Right lobe of liver (tissue), 4 donors: ENCODE results near the gene TRIM3.

ENCODE experiments used
- POLR2A ChIP-seq: fragments of 450-650 bp; IDR thresholded peaks from one replicate; pipeline ENCODE4 v1.6.1; 2017; ENCODE audit warnings: antibody characterized with exemption, mild to moderate bottlenecking
- TF ChIP-seq, protein P1 (sequence below), 4 donors: fragments of 200-600 bp in 3 of 4; fragments of 450-650 bp in 1 of 4; IDR thresholded peaks; one replicate each; pipeline versions ENCODE4 v1.5.1 to v1.8.0; 2016 to 2022; ENCODE audit warnings: antibody characterized with exemption in 4 of 4, mild to moderate bottlenecking in 2 of 4
- donor health status: DM: no; HTN: no; CAD: no.
- donor health status: DM: no; HTN: no; CAD: no.
- donor health status: DM: no; HTN: yes; CAD: no.

DNA sequence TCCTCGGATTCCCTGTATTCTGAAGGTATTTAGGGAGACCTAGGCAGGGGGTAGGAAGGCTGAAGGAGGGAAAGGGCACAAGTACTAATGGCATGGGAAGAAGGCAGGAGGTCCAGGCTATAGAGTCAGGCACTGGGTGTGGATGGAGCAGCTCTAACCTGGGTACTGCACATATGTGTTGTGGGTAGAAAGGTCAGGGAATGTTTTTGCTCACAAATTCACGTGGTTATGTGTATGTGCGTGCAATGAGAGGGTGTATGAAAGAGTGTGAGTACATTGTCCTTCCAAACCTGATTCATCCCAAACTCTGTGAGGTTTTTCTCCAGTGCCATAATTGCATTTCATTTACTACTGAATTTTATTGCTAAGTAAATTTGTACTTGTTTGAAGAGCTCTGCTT lies 46.5 kb upstream of the TRIM3 start:
- TF ChIP-seq, protein P1, sequence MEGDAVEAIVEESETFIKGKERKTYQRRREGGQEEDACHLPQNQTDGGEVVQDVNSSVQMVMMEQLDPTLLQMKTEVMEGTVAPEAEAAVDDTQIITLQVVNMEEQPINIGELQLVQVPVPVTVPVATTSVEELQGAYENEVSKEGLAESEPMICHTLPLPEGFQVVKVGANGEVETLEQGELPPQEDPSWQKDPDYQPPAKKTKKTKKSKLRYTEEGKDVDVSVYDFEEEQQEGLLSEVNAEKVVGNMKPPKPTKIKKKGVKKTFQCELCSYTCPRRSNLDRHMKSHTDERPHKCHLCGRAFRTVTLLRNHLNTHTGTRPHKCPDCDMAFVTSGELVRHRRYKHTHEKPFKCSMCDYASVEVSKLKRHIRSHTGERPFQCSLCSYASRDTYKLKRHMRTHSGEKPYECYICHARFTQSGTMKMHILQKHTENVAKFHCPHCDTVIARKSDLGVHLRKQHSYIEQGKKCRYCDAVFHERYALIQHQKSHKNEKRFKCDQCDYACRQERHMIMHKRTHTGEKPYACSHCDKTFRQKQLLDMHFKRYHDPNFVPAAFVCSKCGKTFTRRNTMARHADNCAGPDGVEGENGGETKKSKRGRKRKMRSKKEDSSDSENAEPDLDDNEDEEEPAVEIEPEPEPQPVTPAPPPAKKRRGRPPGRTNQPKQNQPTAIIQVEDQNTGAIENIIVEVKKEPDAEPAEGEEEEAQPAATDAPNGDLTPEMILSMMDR (IDR thresholded peaks at IDR 0.05) = no peak
- TF ChIP-seq POLR2A = no peak
